HepG2 (cell line): ENCODE measurements around the gene NR1I2. TPM values are rescaled to one million over a fixed set of nuclear protein-coding genes. Genes with fewer than 3 reads are reported as not detected.

Experiments used
- CEBPG ChIP-seq: IDR thresholded peaks from 2 replicates; pipeline ENCODE4 v1.6.1; 2016
- FOXO1 ChIP-seq: sonication (generic); formaldehyde crosslinking; IDR thresholded peaks from 2 replicates; pipeline ENCODE4 v1.4.0; 2020; ENCODE audit warnings: missing genetic modification reagents
- FOXP4 ChIP-seq: sonication (generic); formaldehyde crosslinking; IDR thresholded peaks from 2 replicates; pipeline ENCODE4 v1.4.0; 2020; ENCODE audit warnings: missing genetic modification reagents
- HNF1B ChIP-seq: sonication (generic); formaldehyde crosslinking; IDR thresholded peaks from 2 replicates; pipeline ENCODE4 v1.5.1; 2020; ENCODE audit warnings: mild to moderate bottlenecking, moderate library complexity, missing genetic modification reagents
- ISX ChIP-seq: sonication (generic); formaldehyde crosslinking; conservative IDR thresholded peaks from 2 replicates; pipeline ENCODE4 v1.5.0; 2020; ENCODE audit warnings: missing genetic modification reagents
- MLX ChIP-seq: IDR thresholded peaks from 2 replicates; pipeline ENCODE4 v1.6.1; 2016
- NAIF1 ChIP-seq: sonication (generic); formaldehyde crosslinking; IDR thresholded peaks from 2 replicates; pipeline ENCODE4 v1.5.0; 2020; ENCODE audit warnings: mild to moderate bottlenecking, missing genetic modification reagents, borderline replicate concordance
- NFIC ChIP-seq: IDR thresholded peaks from 2 replicates; pipeline ENCODE4 v1.6.1; 2012; ENCODE audit warnings: mild to moderate bottlenecking, low read length, inconsistent platforms
- PAXIP1 ChIP-seq: sonication (generic); formaldehyde crosslinking; conservative IDR thresholded peaks from 2 replicates; pipeline ENCODE4 v1.4.0; 2020; ENCODE audit warnings: mild to moderate bottlenecking, missing genetic modification reagents, moderate library complexity
- POLR2AphosphoS2 ChIP-seq: IDR thresholded peaks from 2 replicates; pipeline ENCODE4 v1.6.1; 2011; ENCODE audit warnings: low read depth, low read length, improper control_type of control experiment
- SP1 ChIP-seq, 2 experiments: fragments of 450-650 bp in 1 of 2; sonication (generic) in 1 of 2; formaldehyde crosslinking in 1 of 2; IDR thresholded peaks; 2 replicates each; pipeline versions ENCODE4 v1.4.0 to v1.6.1; 2016 to 2020; ENCODE audit warnings: missing genetic modification reagents in 1 of 2
- TAF15 ChIP-seq: fragments of 200-400 bp; formaldehyde crosslinking; IDR thresholded peaks from one replicate; pipeline ENCODE4 v1.6.1; 2018; ENCODE audit warnings: mild to moderate bottlenecking, low read depth, low read length; ENCODE audit not compliant: poor library complexity, severe bottlenecking
- TFDP2 ChIP-seq: sonication (generic); formaldehyde crosslinking; IDR thresholded peaks from 2 replicates; pipeline ENCODE4 v1.4.0; 2020; ENCODE audit warnings: missing genetic modification reagents
- USF2 ChIP-seq, 2 experiments: sonication (generic) in 1 of 2; formaldehyde crosslinking in 1 of 2; IDR thresholded peaks; 2 replicates each; pipeline versions ENCODE4 v1.5.1 to v1.6.1; 2011 to 2020; ENCODE audit warnings: borderline replicate concordance in 1 of 2, low read depth in 1 of 2, low read length in 1 of 2, mild to moderate bottlenecking in 1 of 2, missing genetic modification reagents in 1 of 2, moderate library complexity in 1 of 2
- ZBTB7B ChIP-seq: sonication (generic); formaldehyde crosslinking; IDR thresholded peaks from 2 replicates; pipeline ENCODE4 v1.4.0; 2020; ENCODE audit warnings: missing genetic modification reagents
- ZNF552 ChIP-seq: sonication (generic); formaldehyde crosslinking; IDR thresholded peaks from 2 replicates; pipeline ENCODE4 v1.9.0; 2022; ENCODE audit warnings: missing genetic modification reagents, mild to moderate bottlenecking, borderline replicate concordance
- ZNF598 ChIP-seq: sonication (generic); formaldehyde crosslinking; IDR thresholded peaks from 2 replicates; pipeline ENCODE4 v1.5.1; 2020; ENCODE audit warnings: mild to moderate bottlenecking, missing genetic modification reagents, borderline replicate concordance
- ZNF629 ChIP-seq: sonication (generic); formaldehyde crosslinking; conservative IDR thresholded peaks from 2 replicates; pipeline ENCODE4 v1.5.0; 2020; ENCODE audit warnings: missing genetic modification reagents
- polyA plus RNA-seq, 8 experiments: library from polyadenylated mRNA; depleted of rRNA in 3 of 8; stranded (reverse) in 7 of 8; unstranded in 1 of 8; fragments of >200 nt; fragmentation: Illumina TruSeq in 4 of 8; extraction: Trizol in 4 of 8; gene quantifications; 2 replicates each; pipeline versions ENCODE4 v1.2.1 to v1.2.3, GENCODE V29; 2011 to 2016; ENCODE audit warnings: low read depth in 4 of 8, missing spikeins in 1 of 8, mixed read lengths in 1 of 8; ENCODE audit not compliant: insufficient read depth in 1 of 8
- total RNA-seq, 5 experiments: library from RNA; depleted of rRNA; stranded (reverse); fragments of >200 nt; fragmentation: Illumina TruSeq; extraction: Trizol; gene quantifications; 2 replicates each; pipeline ENCODE4 v1.2.3, GENCODE V29; 2016; ENCODE audit warnings: low read depth in 1 of 5

Gene NR1I2
- total and polyA plus RNA-seq, 2 of the 13 experiments (the other 11 are each of a cell fraction or from before 2014, with no cell fraction given): 8.8 to 13.4 TPM

GRCh38 chr3:119825820-119826219, 43.9 kb downstream of the NR1I2 start (continued):
- TF ChIP-seq NAIF1 (CRISPR knock-in tag): no peak
- TF ChIP-seq ZNF552 (CRISPR knock-in tag): no peak
- peak; percentile 63; the same call in 1 of the 2 replicates for TF ChIP-seq FOXO1
- TF ChIP-seq PAXIP1 (CRISPR knock-in tag): peak; percentile 89
- no peak for TF ChIP-seq NFIC
- no peak for TF ChIP-seq USF2 (IDR thresholded peaks at IDR 0.05; ENCODE audit: low read depth, low read length)
- no peak for TF ChIP-seq USF2 (CRISPR knock-in tag; IDR thresholded peaks at IDR 0.05; ENCODE audit: borderline replicate concordance)
- TF ChIP-seq ZNF629: no peak
- TF ChIP-seq ZBTB7B (CRISPR knock-in tag): peak; percentile 48; the same call in 1 of the 2 replicates
- TF ChIP-seq CEBPG (CRISPR knock-in tag): no peak; the same call in 1 of the 2 replicates
- TF ChIP-seq POLR2AphosphoS2: no peak
- TF ChIP-seq HNF1B: peak; percentile 59
- TF ChIP-seq TFDP2: peak; percentile 47; the same call in 1 of the 2 replicates
- no peak for TF ChIP-seq ISX (CRISPR knock-in tag)
- TF ChIP-seq MLX: peak; percentile 97
- TF ChIP-seq ZNF598 (CRISPR knock-in tag): no peak
- TF ChIP-seq SP1 (IDR thresholded peaks at IDR 0.05): no peak
- no peak for TF ChIP-seq SP1 (CRISPR knock-in tag; IDR thresholded peaks at IDR 0.05)
- no peak for TF ChIP-seq TAF15
- TF ChIP-seq FOXP4: peak; percentile 35; the same call in 1 of the 2 replicates
